Stimulated activated CD8-positive, alpha-beta memory T cell treated with anti-CD3 and anti-CD28 coated beads, Interleukin-7, amount 100 ng/mL, for 24 hours (primary cell): ENCODE data around the gene NABP2.
A peak's percentile ranks its signal among the peaks of the same experiment; 100 is the strongest.
"Not testable (repeated sequence)": the region's sequence is repeated elsewhere in the genome, so short reads cannot be mapped to it uniquely, and the experiment has no call there.

ENCODE experiments used
- DNase-seq: peaks from one replicate; pipeline ENCODE4 v3.0.0-alpha.2; 2020; ENCODE audit warnings: low read depth

The NABP2 gene

GRCh38 chr12:56224102-56224701, at the start of gene NABP2:
Gene NABP2 (plus strand): TSS chr12:56224342. CDS start chr12:56224857, 515 bp downstream.
- peak; percentile 87 for DNase-seq

GRCh38 chr12:56178347-56178746, 45.8 kb upstream of the NABP2 start:
- no peak for DNase-seq

GRCh38 chr12:56186957-56187356, 37.2 kb upstream of the NABP2 start:
- no peak for DNase-seq

- DNase-seq: no peak
These were observed 35.9 kb upstream of the NABP2 start for GRCh38 chr12:56188131-56188777.

- no peak for DNase-seq
These were observed 35.4 kb upstream of the NABP2 start for GRCh38 chr12:56188778-56189098.

GRCh38 chr12:56189099-56189917, 34.8 kb upstream of the NABP2 start, which contains the start of gene SMARCC2:
Gene SMARCC2 (minus strand): TSS chr12:56189483. CDS start chr12:56189461, 22 bp downstream.
- peak; percentile 67 for DNase-seq

GRCh38 chr12:56189918-56190694, 34.0 kb upstream of the NABP2 start:
- peak; percentile 88 for DNase-seq

- no peak for DNase-seq
These were observed 33.4 kb upstream of the NABP2 start for GRCh38 chr12:56190695-56191155.

- no peak for DNase-seq
These were observed 31.6 kb upstream of the NABP2 start for GRCh38 chr12:56192582-56192981.

GRCh38 chr12:56193025-56193578, 31.0 kb upstream of the NABP2 start:
- peak; percentile 42 for DNase-seq

GRCh38 chr12:56196818-56197550, 27.2 kb upstream of the NABP2 start:
- DNase-seq: not testable (repeated sequence)

GRCh38 chr12:56197921-56198635, 26.1 kb upstream of the NABP2 start:
- no peak for DNase-seq

GRCh38 chr12:56198836-56199235, 25.3 kb upstream of the NABP2 start:
- no peak for DNase-seq

GRCh38 chr12:56202366-56202765, 21.8 kb upstream of the NABP2 start:
- DNase-seq: no peak

GRCh38 chr12:56202838-56203237, 21.3 kb upstream of the NABP2 start:
- no peak for DNase-seq

GRCh38 chr12:56204275-56204674, 19.9 kb upstream of the NABP2 start:
- no peak for DNase-seq

- no peak for DNase-seq
These were observed 18.7 kb upstream of the NABP2 start for GRCh38 chr12:56205445-56205844.

GRCh38 chr12:56206452-56207166, 17.5 kb upstream of the NABP2 start:
- DNase-seq: no peak

GRCh38 chr12:56208006-56208405, 16.1 kb upstream of the NABP2 start:
- DNase-seq: no peak

- no peak for DNase-seq
These were observed 11.8 kb upstream of the NABP2 start for GRCh38 chr12:56212361-56212760.
